Prostate gland (tissue), 2 donors: ENCODE measurements around the gene PDE6B.

Source experiments
- POLR2A ChIP-seq: fragments of 450-650 bp; IDR thresholded peaks from one replicate; pipeline ENCODE4 v1.6.1; 2016; ENCODE audit warnings: antibody characterized with exemption, mild to moderate bottlenecking
- TF ChIP-seq, protein P1 (sequence below), 4 experiments: fragments of 200-600 bp in 2 of 4; fragments of 450-650 bp in 2 of 4; sonication (generic) in 2 of 4; IDR thresholded peaks; 1 replicate in 3 of 4; 2 replicates in 1 of 4; pipeline ENCODE4 v1.5.1; 2016 to 2019; ENCODE audit warnings: antibody characterized with exemption in 4 of 4, mild to moderate bottlenecking in 2 of 4, moderate library complexity in 2 of 4

DNA sequence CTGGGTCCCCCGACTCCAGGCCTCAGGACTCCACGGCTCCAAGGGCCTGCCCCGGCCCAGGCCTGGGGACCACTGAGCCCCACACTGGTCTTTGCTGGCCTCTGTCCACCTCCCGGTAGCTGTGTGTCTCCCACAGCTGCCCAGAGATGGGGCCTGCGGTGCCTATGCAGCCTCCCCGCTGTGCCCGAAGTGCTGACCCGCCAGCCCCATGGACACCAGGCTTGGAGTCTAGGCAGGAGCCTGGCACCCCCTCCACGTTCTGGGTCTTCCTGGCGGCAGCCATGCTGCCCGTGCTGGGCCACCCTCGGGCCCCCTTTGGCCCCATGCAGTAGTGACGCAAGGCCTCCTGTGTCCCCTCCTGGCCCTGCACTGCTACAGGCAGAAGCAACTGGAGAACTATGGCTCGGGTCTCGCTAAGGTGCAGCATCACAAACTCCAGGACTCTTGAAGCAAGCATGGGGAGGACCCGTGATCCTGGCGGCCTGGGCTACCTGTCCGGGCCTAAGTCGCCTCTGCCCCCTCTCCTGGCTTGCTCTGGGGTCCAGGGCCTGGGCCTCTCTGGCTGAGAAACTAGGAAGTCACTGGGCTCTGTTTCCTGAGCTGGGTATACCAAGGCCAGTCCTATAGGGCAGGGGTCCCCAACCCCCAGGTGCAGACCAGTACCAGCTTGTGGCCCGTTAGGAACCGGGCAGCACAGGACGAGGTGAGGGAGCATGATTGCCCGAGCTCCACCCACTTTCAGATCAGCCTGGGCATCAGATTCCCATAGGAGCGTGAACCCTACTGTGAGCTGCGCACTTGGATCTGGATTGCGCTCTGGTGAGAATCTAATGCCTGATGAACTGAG lies 49.9 kb downstream of the PDE6B start:
- TF ChIP-seq, protein P1, sequence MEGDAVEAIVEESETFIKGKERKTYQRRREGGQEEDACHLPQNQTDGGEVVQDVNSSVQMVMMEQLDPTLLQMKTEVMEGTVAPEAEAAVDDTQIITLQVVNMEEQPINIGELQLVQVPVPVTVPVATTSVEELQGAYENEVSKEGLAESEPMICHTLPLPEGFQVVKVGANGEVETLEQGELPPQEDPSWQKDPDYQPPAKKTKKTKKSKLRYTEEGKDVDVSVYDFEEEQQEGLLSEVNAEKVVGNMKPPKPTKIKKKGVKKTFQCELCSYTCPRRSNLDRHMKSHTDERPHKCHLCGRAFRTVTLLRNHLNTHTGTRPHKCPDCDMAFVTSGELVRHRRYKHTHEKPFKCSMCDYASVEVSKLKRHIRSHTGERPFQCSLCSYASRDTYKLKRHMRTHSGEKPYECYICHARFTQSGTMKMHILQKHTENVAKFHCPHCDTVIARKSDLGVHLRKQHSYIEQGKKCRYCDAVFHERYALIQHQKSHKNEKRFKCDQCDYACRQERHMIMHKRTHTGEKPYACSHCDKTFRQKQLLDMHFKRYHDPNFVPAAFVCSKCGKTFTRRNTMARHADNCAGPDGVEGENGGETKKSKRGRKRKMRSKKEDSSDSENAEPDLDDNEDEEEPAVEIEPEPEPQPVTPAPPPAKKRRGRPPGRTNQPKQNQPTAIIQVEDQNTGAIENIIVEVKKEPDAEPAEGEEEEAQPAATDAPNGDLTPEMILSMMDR (IDR thresholded peaks at IDR 0.05), result no peak
- TF ChIP-seq POLR2A, result no peak
